ENCODE results near the gene SHMT2. TPM values are rescaled to one million over a fixed set of nuclear protein-coding genes. Genes with fewer than 3 reads are reported as not detected.
A peak's percentile ranks its signal among the peaks of the same experiment; 100 is the strongest.

SHMT2 gene
- total RNA-seq, 1 donor from 2014 or later: 413 TPM

- FAIRE-seq (no peak), DNase-seq (ENCODE audit: low read depth) (no peak)
- no peak overlapping the region for H3K4me3 ChIP-seq (ENCODE audit: low read depth, low read length)
- H3K27me3 ChIP-seq (ENCODE audit: control insufficient read depth, insufficient read depth, low read length): peaks cover 9% of the 10 kb centered on the region
- H3K36me3 ChIP-seq (ENCODE audit: control insufficient read depth, insufficient read depth, low read length): peaks cover 14% of the 10 kb centered on the region
- no peak for TF ChIP-seq CTCF (IDR thresholded peaks at IDR 0.05; ENCODE audit: insufficient read depth, low read length, severe bottlenecking)
Measured at GRCh38 chr12:57212701-57213057, 16.8 kb upstream of the SHMT2 start.

GRCh38 chr12:57213058-57213715 lies 16.3 kb upstream of the SHMT2 start:
- Histone ChIP-seq H3K4me3 (ENCODE audit: low read depth, low read length) (no peak overlapping the region), H3K27me3 (ENCODE audit: control insufficient read depth, insufficient read depth, low read length) (peaks cover 14% of the 10 kb centered on the region), H3K36me3 (ENCODE audit: control insufficient read depth, insufficient read depth, low read length) (peaks cover 14% of the 10 kb centered on the region)
- DNase-seq (ENCODE audit: low read depth) (peak; percentile 64), FAIRE-seq (no peak)
- peak; percentile 96 for TF ChIP-seq CTCF (IDR thresholded peaks at IDR 0.05; ENCODE audit: insufficient read depth, low read length, severe bottlenecking)

GRCh38 chr12:57213763-57214397 lies 15.6 kb upstream of the SHMT2 start:
- H3K27me3 ChIP-seq (ENCODE audit: control insufficient read depth, insufficient read depth, low read length): peaks cover 14% of the 10 kb centered on the region
- TF ChIP-seq CTCF (IDR thresholded peaks at IDR 0.05; ENCODE audit: insufficient read depth, low read length, severe bottlenecking): no peak
- FAIRE-seq (no peak), DNase-seq (ENCODE audit: low read depth) (no peak)
- peaks cover 11% of the 10 kb centered on the region for H3K36me3 ChIP-seq (ENCODE audit: control insufficient read depth, insufficient read depth, low read length)
- H3K4me3 ChIP-seq (ENCODE audit: low read depth, low read length): no peak overlapping the region

GRCh38 chr12:57214398-57214781 lies 15.1 kb upstream of the SHMT2 start:
- Histone ChIP-seq H3K27me3 (ENCODE audit: control insufficient read depth, insufficient read depth, low read length) (peaks cover 19% of the 10 kb centered on the region), H3K4me3 (ENCODE audit: low read depth, low read length) (no peak overlapping the region), H3K36me3 (ENCODE audit: control insufficient read depth, insufficient read depth, low read length) (peaks cover 9% of the 10 kb centered on the region)
- DNase-seq (ENCODE audit: low read depth) (peak; percentile 44), FAIRE-seq (no peak)
- peak; percentile 87 for TF ChIP-seq CTCF (IDR thresholded peaks at IDR 0.05; ENCODE audit: insufficient read depth, low read length, severe bottlenecking)

GRCh38 chr12:57215065-57215464 lies 14.4 kb upstream of the SHMT2 start:
- no peak for TF ChIP-seq CTCF (IDR thresholded peaks at IDR 0.05; ENCODE audit: insufficient read depth, low read length, severe bottlenecking)
- DNase-seq (ENCODE audit: low read depth) (no peak), FAIRE-seq (no peak)
- no peak overlapping the region for H3K4me3 ChIP-seq (ENCODE audit: low read depth, low read length)
- H3K27me3 ChIP-seq (ENCODE audit: control insufficient read depth, insufficient read depth, low read length): peaks cover 25% of the 10 kb centered on the region
- H3K36me3 ChIP-seq (ENCODE audit: control insufficient read depth, insufficient read depth, low read length): peaks cover 9% of the 10 kb centered on the region

- H3K4me3 ChIP-seq (ENCODE audit: low read depth, low read length): no peak overlapping the region
- no peak for TF ChIP-seq CTCF (IDR thresholded peaks at IDR 0.05; ENCODE audit: insufficient read depth, low read length, severe bottlenecking)
- FAIRE-seq (no peak), DNase-seq (ENCODE audit: low read depth) (no peak)
- peaks cover 28% of the 10 kb centered on the region for H3K27me3 ChIP-seq (ENCODE audit: control insufficient read depth, insufficient read depth, low read length)
- peaks cover 9% of the 10 kb centered on the region for H3K36me3 ChIP-seq (ENCODE audit: control insufficient read depth, insufficient read depth, low read length)
Measured at GRCh38 chr12:57215668-57216013, 13.9 kb upstream of the SHMT2 start.

Measured in bronchial epithelial cell (primary cell).